ENCODE data around the gene S100A1.

- no peak for TF ChIP-seq SP1 (IDR thresholded peaks at IDR 0.05)
- no peak for TF ChIP-seq SUZ12 (IDR thresholded peaks at IDR 0.05)
- no peak for TF ChIP-seq FOXA1 (IDR thresholded peaks at IDR 0.05)
- no peak for TF ChIP-seq LEF1 (IDR thresholded peaks at IDR 0.05; ENCODE audit: borderline replicate concordance)
- no peak for TF ChIP-seq FOXK2 (IDR thresholded peaks at IDR 0.05)
- no peak for TF ChIP-seq ELF4 (IDR thresholded peaks at IDR 0.05)
- TF ChIP-seq PKNOX1 (IDR thresholded peaks at IDR 0.05), result no peak
- TF ChIP-seq NFRKB (IDR thresholded peaks at IDR 0.05), result no peak
- no peak for TF ChIP-seq L3MBTL2 (conservative IDR thresholded peaks at IDR 0.05)
- TF ChIP-seq CTBP1 (IDR thresholded peaks at IDR 0.05; ENCODE audit: borderline replicate concordance), result no peak
- TF ChIP-seq FOXM1 (IDR thresholded peaks at IDR 0.05; ENCODE audit: borderline replicate concordance), result no peak
These were observed 15.6 kb downstream of the S100A1 start for GRCh38 chr1:153643816-153644215.

Data from HEK293T (cell line).